ENCODE data around the gene ZNF207.
"Not testable (repeated sequence)": the region's sequence is repeated elsewhere in the genome, so short reads cannot be mapped to it uniquely, and the experiment has no call there.

Gene ZNF207

DNA sequence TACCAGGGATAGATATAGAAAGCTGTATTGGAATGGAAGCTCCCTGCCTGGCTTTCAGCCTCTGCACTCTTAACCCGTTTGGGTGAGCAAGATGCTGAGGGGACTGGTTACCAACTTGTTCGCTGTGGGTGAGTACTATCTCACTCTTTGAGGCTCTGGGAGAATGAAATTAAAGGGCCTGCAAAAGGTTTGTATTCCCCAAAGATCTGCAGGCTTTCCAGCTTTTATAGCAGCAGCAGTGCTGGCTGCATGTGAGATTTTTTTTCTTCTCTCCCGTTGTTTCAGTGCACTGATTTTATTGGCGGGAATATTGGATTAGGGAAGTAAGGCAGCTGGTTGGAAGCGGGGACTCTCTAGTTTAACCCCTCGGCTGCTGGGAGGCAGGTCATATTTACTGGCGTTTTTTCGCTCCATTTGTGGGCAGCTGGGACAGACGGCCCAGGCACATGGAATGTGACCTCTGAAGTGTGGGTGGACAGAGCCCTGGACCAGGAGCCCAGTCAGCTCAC is 38.9 kb upstream of the ZNF207 start:
- no peak for DNase-seq
- no peak overlapping the region for H3K27ac ChIP-seq (ENCODE audit: low read length)
- TF ChIP-seq, protein P1, sequence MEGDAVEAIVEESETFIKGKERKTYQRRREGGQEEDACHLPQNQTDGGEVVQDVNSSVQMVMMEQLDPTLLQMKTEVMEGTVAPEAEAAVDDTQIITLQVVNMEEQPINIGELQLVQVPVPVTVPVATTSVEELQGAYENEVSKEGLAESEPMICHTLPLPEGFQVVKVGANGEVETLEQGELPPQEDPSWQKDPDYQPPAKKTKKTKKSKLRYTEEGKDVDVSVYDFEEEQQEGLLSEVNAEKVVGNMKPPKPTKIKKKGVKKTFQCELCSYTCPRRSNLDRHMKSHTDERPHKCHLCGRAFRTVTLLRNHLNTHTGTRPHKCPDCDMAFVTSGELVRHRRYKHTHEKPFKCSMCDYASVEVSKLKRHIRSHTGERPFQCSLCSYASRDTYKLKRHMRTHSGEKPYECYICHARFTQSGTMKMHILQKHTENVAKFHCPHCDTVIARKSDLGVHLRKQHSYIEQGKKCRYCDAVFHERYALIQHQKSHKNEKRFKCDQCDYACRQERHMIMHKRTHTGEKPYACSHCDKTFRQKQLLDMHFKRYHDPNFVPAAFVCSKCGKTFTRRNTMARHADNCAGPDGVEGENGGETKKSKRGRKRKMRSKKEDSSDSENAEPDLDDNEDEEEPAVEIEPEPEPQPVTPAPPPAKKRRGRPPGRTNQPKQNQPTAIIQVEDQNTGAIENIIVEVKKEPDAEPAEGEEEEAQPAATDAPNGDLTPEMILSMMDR (IDR thresholded peaks at IDR 0.05; ENCODE audit: low read length) = no peak
- TF ChIP-seq EZH2 (optimal IDR thresholded peaks at IDR 0.05; ENCODE audit: low read depth, low read length) (no peak), EZH2phosphoT487 (IDR thresholded peaks at IDR 0.05; ENCODE audit: low read length) (no peak)
- no peaks in the 10 kb centered on the region for H3K36me3 ChIP-seq (replicated peaks; ENCODE audit: insufficient read depth, low read length)
- H2AFZ ChIP-seq (ENCODE audit: low read length) = no peak overlapping the region
- 0 out of 2 replicates have a peak, but pooled peaks cover 4% of the 10 kb centered on the region for H3K4me1 ChIP-seq (ENCODE audit: low read length)
- no peaks in the 10 kb centered on the region for H3K27me3 ChIP-seq (replicated peaks; ENCODE audit: insufficient read depth, low read length)
- H4K20me1 ChIP-seq (ENCODE audit: insufficient read depth, low read length) = no peaks in the 10 kb centered on the region
- H3F3A ChIP-seq (ENCODE audit: insufficient read depth, low read length) = no peaks in the 10 kb centered on the region
- H3K4me2 ChIP-seq (ENCODE audit: low read depth, low read length) = no peak overlapping the region
- H3K9me3 ChIP-seq (replicated peaks; ENCODE audit: insufficient read depth, low read length) = no peaks in the 10 kb centered on the region
- no peaks in the 10 kb centered on the region for H3K79me2 ChIP-seq (ENCODE audit: low read length)
- H3K9me2 ChIP-seq (replicated peaks; ENCODE audit: insufficient read depth, low read length) = no peaks in the 10 kb centered on the region
- H3K9ac ChIP-seq (ENCODE audit: low read length) = no peak overlapping the region
- no peak overlapping the region for H3K4me3 ChIP-seq (ENCODE audit: low read length)

GRCh38 chr17:32314636-32315035 is 35.3 kb upstream of the ZNF207 start:
- H3K27me3 ChIP-seq (replicated peaks; ENCODE audit: insufficient read depth, low read length) = no peaks in the 10 kb centered on the region
- H3F3A ChIP-seq (ENCODE audit: insufficient read depth, low read length) = no peaks in the 10 kb centered on the region
- no peaks in the 10 kb centered on the region for H4K20me1 ChIP-seq (ENCODE audit: insufficient read depth, low read length)
- no peak overlapping the region for H3K9ac ChIP-seq (ENCODE audit: low read length)
- TF ChIP-seq EZH2phosphoT487 (IDR thresholded peaks at IDR 0.05; ENCODE audit: low read length) (no peak), EZH2 (optimal IDR thresholded peaks at IDR 0.05; ENCODE audit: low read depth, low read length) (no peak)
- TF ChIP-seq, protein P1 (IDR thresholded peaks at IDR 0.05; ENCODE audit: low read length) = no peak
- H3K27ac ChIP-seq (ENCODE audit: low read length) = no peak overlapping the region
- no peaks in the 10 kb centered on the region for H3K79me2 ChIP-seq (ENCODE audit: low read length)
- DNase-seq = no peak
- no peak overlapping the region for H3K4me2 ChIP-seq (ENCODE audit: low read depth, low read length)
- H3K9me3 ChIP-seq (replicated peaks; ENCODE audit: insufficient read depth, low read length) = no peaks in the 10 kb centered on the region
- H3K4me3 ChIP-seq (ENCODE audit: low read length) = no peak overlapping the region
- no peak overlapping the region for H2AFZ ChIP-seq (ENCODE audit: low read length)
- H3K36me3 ChIP-seq (replicated peaks; ENCODE audit: insufficient read depth, low read length) = no peaks in the 10 kb centered on the region
- H3K9me2 ChIP-seq (replicated peaks; ENCODE audit: insufficient read depth, low read length) = no peaks in the 10 kb centered on the region
- 0 out of 2 replicates have a peak, but pooled peaks cover 4% of the 10 kb centered on the region for H3K4me1 ChIP-seq (ENCODE audit: low read length)

GRCh38 chr17:32315171-32315570 is 34.8 kb upstream of the ZNF207 start:
- H3K9me3 ChIP-seq (replicated peaks; ENCODE audit: insufficient read depth, low read length) = no peaks in the 10 kb centered on the region
- DNase-seq = no peak
- no peaks in the 10 kb centered on the region for H3K79me2 ChIP-seq (ENCODE audit: low read length)
- H3K9me2 ChIP-seq (replicated peaks; ENCODE audit: insufficient read depth, low read length) = no peaks in the 10 kb centered on the region
- H2AFZ ChIP-seq (ENCODE audit: low read length) = no peak overlapping the region
- H3K9ac ChIP-seq (ENCODE audit: low read length) = no peak overlapping the region
- H3F3A ChIP-seq (ENCODE audit: insufficient read depth, low read length) = no peaks in the 10 kb centered on the region
- H3K4me3 ChIP-seq (ENCODE audit: low read length) = no peak overlapping the region
- H3K27me3 ChIP-seq (replicated peaks; ENCODE audit: insufficient read depth, low read length) = no peaks in the 10 kb centered on the region
- H3K27ac ChIP-seq (ENCODE audit: low read length) = no peak overlapping the region
- no peaks in the 10 kb centered on the region for H4K20me1 ChIP-seq (ENCODE audit: insufficient read depth, low read length)
- no peaks in the 10 kb centered on the region for H3K36me3 ChIP-seq (replicated peaks; ENCODE audit: insufficient read depth, low read length)
- H3K4me1 ChIP-seq (ENCODE audit: low read length) = 0 out of 2 replicates have a peak, but pooled peaks cover 4% of the 10 kb centered on the region
- TF ChIP-seq EZH2phosphoT487 (IDR thresholded peaks at IDR 0.05; ENCODE audit: low read length) (no peak), EZH2 (optimal IDR thresholded peaks at IDR 0.05; ENCODE audit: low read depth, low read length) (no peak)
- TF ChIP-seq, protein P1 (IDR thresholded peaks at IDR 0.05; ENCODE audit: low read length) = no peak
- no peak overlapping the region for H3K4me2 ChIP-seq (ENCODE audit: low read depth, low read length)

- H3F3A ChIP-seq (ENCODE audit: insufficient read depth, low read length); H3K9me3 ChIP-seq (replicated peaks; ENCODE audit: insufficient read depth, low read length); H3K27ac ChIP-seq (ENCODE audit: low read length); H3K9me2 ChIP-seq (replicated peaks; ENCODE audit: insufficient read depth, low read length); H3K9ac ChIP-seq (ENCODE audit: low read length); DNase-seq; H3K4me1 ChIP-seq (ENCODE audit: low read length); H3K79me2 ChIP-seq (ENCODE audit: low read length); H3K4me2 ChIP-seq (ENCODE audit: low read depth, low read length); H3K4me3 ChIP-seq (ENCODE audit: low read length); H3K27me3 ChIP-seq (replicated peaks; ENCODE audit: insufficient read depth, low read length); H2AFZ ChIP-seq (ENCODE audit: low read length); H4K20me1 ChIP-seq (ENCODE audit: insufficient read depth, low read length); H3K36me3 ChIP-seq (replicated peaks; ENCODE audit: insufficient read depth, low read length): not testable (repeated sequence)
These were observed 33.3 kb upstream of the ZNF207 start for GRCh38 chr17:32316653-32317052.

Measured in MM.1S (cell line).